ENCODE results near the gene DPM1.

The DPM1 gene

GRCh38 chr20:50930139-50930975 lies 28.0 kb downstream of the DPM1 start:
- DNase-seq (ENCODE audit: low read depth in 3 of 3): no peak

GRCh38 chr20:50929299-50930138 lies 28.8 kb downstream of the DPM1 start:
- peak; percentile 91 to 96 (median 91) for DNase-seq (ENCODE audit: low read depth in 3 of 3)

- no peak for DNase-seq (ENCODE audit: low read depth in 3 of 3)
Observed at GRCh38 chr20:50928469-50928868, 29.9 kb downstream of the DPM1 start.

- DNase-seq (ENCODE audit: low read depth in 3 of 3): no peak
Observed at GRCh38 chr20:50926530-50926929, 31.8 kb downstream of the DPM1 start.

DNA sequence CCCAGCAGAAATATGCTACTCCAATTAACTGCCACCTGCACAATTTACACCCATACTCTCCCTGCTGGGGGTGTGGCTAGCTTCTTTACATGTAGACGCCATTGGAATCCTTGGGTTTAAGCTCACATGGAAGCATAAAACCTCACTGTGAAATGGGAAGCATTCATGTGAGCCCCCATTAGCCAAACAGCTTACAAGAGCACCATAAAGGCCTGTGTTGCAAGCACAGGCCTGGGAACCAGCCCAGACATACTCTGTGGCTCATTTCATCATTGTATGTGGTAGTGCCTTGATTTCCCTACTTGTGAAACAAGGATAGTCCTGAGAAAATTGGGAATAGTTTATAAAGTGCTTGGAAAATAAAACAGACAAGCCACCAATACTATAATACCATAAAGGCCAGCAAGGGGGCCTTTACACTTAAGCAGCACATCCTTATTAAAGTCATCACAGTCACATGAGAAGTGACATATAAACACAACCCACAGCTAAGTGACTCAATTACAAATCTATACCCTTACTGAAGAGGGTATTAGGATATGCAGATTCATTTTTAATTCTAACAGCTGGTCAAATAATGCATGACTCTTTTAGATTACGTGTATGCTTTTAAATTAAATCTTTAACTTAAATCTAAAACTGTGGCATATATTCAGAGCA lies 33.9 kb downstream of the DPM1 start:
- DNase-seq (ENCODE audit: low read depth in 3 of 3): no peak

- no peak for DNase-seq (ENCODE audit: low read depth in 3 of 3)
Observed at GRCh38 chr20:50921803-50922501, 36.4 kb downstream of the DPM1 start.

- no peak for DNase-seq (ENCODE audit: low read depth in 3 of 3)
Observed at GRCh38 chr20:50920997-50921396, 37.3 kb downstream of the DPM1 start.

DNA sequence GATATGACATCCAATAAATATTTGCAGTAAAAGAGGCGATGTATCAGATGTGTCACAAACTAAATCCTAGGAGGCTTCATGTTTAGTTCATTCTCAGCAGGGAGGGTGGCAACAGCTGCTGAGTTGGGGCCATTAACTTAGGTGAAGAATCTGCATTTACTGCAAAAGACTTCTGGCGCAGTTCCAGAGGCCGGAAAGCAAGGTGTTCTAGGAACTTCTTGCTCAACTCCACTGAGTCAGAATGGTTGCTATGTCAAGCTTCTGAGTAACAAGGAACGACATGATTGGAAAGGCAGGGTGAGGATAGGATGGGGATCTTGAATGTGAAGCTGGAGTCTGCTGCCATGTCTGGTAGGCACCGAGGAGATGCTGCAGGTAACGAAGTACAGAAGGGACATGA lies 38.8 kb downstream of the DPM1 start:
- DNase-seq (ENCODE audit: low read depth in 3 of 3): no peak

- no peak for DNase-seq (ENCODE audit: low read depth in 3 of 3)
Observed at GRCh38 chr20:50918403-50918802, 39.9 kb downstream of the DPM1 start.

DNA sequence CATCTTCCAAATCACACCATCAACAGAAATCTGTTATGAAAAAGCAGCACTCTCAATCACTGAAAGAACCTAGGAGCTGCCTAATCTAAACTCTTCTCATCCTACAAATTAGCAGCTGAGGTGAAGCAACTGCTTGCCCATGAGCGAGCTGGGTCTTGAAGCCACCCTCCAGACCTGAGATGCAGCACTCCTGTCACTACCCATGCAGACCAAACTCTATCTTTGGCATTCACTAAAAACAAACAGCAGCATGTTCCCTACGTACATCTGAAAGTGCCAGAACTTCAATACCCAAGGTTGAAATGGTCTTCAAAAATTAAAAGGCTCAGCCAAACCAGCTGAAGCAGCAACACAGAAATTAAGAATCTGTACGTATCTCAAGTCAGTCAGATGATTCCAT lies 41.4 kb downstream of the DPM1 start:
- DNase-seq (ENCODE audit: low read depth in 3 of 3): no peak

DNA sequence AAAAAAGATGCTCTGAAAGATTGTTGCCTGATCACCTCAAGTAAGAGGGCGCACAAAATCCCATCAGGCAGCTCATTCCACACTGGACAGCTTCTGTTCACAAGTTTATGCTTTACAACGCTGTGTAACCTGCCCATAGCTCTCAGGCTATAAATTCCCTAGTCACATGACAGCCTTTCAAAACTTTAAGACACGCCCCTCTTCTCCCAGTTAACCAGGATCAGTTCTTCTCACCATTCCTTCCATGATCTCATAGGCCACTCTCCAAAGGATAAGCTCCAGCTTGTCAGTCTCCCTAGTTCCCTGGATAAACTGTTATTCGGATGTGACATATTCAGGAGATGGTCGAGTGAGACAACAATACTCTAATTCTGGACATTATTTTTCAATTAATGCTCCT lies 42.1 kb downstream of the DPM1 start:
- no peak for DNase-seq (ENCODE audit: low read depth in 3 of 3)

DNA sequence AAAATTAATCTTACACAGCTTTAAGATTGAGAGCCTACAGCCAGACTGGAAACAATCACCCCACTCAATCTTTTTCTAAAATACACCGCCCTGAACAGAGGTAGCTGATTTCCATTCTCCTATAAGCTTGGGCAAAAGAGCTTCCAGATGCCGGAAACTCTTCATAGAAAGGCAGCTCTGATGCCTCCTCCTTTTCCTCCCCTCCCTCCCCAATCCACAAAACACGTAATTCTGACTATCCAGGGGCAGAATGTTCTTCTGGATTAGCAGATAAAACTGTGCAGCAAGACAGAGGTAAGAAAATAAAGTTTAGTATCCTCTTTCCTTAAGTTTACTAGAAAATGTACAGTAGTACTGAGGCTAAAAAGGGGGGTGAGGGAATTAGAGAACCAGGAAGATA lies 42.9 kb downstream of the DPM1 start:
- DNase-seq (ENCODE audit: low read depth in 3 of 3): no peak

GRCh38 chr20:50913690-50914375 lies 44.5 kb downstream of the DPM1 start:
- DNase-seq (ENCODE audit: low read depth in 3 of 3): peak in 1 of 3 donors; percentile 10

- no peak for DNase-seq (ENCODE audit: low read depth in 3 of 3)
Observed at GRCh38 chr20:50911716-50912115, 46.6 kb downstream of the DPM1 start.

- DNase-seq (ENCODE audit: low read depth in 3 of 3): no peak
Observed at GRCh38 chr20:50911030-50911429, 47.3 kb downstream of the DPM1 start.

- DNase-seq (ENCODE audit: low read depth in 3 of 3): no peak
Observed at GRCh38 chr20:50909413-50909812, 48.9 kb downstream of the DPM1 start.

- DNase-seq (ENCODE audit: low read depth in 3 of 3): no peak
Observed at GRCh38 chr20:50904067-50904570, 54.2 kb downstream of the DPM1 start.

DNA sequence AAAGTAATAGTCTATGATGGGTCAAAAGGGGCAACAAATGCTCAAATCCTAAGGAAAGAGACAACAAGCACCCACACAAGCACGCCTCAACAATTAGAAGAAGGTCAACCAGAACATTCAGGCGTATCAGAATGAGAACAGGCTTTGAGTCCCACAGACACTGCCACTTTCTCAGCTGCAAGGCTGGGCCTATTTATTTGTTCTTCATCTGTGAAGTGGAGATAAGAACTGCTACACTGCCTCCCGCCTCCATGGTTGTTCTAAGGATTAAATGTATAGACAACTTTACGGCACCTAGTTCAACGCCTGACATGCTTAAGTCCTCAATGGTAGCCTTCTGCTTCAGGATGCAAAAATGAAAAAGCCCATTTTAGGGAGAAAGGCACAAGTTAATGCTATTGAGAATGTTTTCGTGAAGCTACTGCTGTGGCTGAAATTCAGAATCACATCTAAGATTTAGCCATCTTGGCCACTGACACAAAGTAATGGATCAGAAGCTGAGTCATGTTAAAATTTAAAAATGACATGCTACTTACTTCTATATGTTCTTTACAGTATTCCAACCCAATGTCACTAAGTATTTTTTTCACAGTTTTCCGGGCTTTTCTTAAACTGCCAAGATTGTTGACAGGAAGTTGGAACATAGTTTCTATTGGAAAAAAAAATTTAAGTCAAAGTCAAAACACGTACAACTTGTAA lies 54.8 kb downstream of the DPM1 start:
- DNase-seq (ENCODE audit: low read depth in 3 of 3): no peak

DNA sequence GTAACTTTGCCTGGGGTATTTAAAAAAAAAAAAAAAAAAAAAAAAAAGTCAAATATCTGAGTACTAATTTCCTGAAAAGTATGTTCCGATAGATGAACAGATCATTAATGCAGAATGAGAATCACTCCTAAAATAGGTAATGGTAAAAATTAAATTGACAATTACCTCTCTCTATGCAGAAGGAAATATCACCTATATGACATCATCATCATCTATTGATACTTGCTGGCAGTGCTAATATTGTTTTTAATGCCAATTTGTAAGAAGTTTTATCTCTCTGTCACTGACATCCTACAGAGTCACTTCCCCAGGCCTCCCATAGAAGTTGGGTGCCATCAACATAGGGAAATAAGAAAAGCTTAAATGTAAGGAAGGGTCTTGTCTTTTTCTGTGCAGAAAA lies 57.0 kb downstream of the DPM1 start:
- no peak for DNase-seq (ENCODE audit: low read depth in 3 of 3)

DNA sequence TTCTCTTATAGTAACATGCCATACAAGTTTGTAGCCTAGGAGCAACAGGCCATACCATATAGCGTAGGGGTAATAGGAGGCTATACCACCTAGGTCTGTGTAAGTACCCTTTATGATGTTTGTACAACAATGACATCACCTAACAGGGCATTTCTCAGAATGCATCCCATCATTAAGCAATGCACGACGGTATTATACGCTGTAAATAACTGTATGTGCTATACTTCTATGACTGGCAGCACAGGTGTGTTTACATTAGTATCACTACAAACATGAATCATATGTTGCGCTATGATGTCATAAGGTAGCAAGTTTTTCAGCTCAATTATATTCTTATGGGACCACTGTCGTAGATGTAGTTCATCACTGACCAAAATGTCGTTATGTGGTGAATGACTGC lies 58.1 kb downstream of the DPM1 start:
- no peak for DNase-seq (ENCODE audit: low read depth in 3 of 3)
